ENCODE data around the gene ZFAND4.
"Not testable (repeated sequence)": the region's sequence is repeated elsewhere in the genome, so short reads cannot be mapped to it uniquely, and the experiment has no call there.

Gene ZFAND4

DNA sequence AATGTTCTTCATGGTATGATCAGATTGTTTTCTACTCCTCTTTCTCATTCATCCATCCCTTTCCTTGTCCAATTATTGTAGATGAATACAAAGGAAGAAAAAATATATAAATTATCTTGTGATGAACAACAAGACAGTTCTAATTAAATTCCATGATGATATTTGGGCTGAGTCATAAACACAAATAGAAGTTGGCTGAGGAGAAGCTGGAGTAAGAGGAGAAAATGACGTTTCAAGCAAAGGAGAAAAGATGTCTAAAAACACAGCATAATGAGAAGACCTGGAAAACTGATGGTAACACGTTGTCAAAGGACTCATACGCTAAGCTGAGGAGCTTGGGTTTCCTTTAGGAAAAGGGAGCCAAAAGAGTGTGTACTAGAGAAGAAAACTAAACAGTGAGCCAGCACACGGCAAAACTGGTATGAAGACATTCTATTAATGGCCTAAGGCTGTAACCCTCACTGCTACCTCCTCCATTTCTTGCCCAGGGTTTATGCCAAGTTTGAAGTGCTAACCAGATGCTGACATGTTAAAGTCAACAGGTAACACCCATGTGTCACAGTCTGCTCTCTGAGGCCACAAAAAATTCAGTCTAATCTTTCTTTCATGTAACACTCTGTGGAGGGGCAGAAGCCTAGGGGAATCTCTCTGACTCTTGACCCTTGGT lies 26.1 kb downstream of the ZFAND4 start:
- intact Hi-C loops (cut with DNase I) = no loop called here
- no peak for DNase-seq

DNA sequence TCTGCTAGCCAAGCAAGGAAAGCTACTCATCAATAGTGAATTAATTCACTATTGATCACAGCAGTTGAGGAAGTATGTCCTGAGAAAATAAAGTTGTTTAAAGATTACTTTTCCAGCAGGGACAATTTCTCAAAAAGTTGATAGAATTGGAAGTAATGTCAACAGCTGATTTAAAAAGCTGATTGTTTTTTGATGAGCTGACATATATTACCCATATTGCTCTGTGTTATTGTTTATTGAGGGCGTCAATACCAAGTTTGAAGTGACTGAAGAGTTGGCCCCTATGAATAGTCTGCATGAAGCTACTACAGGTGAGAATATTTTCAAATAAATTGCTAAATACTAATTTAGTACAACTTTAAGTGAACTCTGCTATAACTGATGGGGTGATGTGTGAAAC lies 28.0 kb downstream of the ZFAND4 start:
- intact Hi-C loops (cut with DNase I) = no loop called here
- no peak for DNase-seq

DNA sequence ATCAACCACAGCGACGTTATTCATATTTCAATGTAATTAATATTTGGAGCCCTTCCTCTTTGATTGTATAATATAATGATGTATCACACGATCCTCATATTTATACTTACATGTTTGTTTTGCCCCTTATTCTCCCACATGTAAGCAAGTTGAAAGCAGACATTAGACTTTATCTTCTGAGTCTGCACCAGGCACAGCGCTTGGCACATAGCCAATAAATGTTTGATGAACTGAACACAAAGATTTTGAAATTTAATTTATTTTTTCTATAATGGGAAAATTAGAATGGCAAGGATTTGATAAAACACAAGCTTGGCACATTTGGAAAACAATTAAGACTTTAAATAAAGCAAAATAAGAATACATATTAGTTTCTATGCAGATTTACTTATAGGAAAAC lies 31.6 kb downstream of the ZFAND4 start:
- intact Hi-C loops (cut with DNase I) = no loop called here

DNA sequence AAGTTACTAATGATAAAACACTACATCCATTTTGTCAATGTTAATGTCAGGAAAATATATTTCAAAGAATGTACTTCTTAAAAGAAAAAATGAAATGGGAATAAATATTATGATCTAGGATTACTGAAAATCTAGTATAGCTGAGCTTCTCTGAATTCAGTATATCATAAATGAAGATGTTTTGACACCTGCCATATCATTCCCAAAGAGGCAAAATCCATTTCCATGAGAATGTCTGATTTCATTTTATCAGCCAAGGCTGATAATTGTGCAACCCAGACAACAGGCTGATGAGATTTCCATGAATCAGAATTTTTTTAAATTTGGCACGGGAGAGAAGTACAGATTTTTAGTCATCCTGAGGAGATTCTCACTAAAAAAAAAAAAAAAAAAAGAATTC lies 32.5 kb downstream of the ZFAND4 start:
- intact Hi-C loops (cut with DNase I) = no loop called here
- no peak for DNase-seq

More for the DNA sequence above, 31.6 kb downstream of the ZFAND4 start:
- no peak for DNase-seq

DNA sequence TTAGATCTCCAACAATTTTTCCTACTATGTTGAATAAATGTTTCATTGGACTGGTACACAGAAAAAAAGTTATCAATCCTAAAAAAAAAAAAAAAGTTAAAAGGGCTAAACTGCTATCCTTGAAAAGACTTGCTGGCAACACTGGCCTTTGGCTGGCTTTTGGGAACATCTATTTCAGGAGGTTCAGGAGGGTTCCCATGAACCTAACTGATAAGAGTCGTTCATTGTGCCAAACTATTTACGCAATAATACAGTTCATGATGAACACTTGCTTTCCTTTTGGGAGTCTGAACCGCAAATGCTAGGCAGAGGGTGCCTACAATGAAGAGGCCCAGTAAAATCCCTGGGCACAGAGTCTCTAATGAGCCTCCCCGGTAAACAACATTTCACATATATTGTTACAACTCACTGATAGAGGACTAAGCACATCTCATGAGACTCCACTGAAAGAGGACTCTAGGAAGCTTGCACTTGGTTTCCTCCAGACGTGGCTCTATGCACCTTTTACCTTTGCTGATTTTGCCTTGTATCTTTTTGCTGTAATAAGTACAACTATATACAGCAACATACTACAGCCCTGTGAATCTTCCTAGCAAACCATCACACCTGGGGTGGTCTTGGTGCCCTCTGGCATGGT lies 45.0 kb downstream of the ZFAND4 start:
- intact Hi-C loops (cut with DNase I) = no loop called here
- DNase-seq = no peak

DNA sequence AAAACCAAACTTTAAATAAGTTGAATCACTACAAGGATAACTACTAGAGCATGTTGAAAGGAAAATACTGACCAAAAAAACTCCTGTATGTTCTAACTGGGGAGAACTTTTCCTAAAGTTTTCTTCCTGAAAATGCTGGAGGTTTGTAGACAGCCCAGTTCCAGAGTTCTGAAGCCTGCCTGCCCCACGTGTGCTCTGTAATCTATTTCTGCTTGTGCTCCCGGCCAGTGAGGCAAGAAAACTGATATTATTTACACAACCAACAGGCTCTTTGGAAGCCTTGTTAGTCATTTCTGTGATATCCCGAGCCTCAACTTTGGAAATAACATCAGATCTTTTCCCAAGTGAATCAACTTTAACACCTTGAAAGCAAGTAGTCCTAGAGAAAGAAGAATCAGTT lies 46.7 kb downstream of the ZFAND4 start:
- DNase-seq = no peak
- intact Hi-C loops (cut with DNase I) = no loop called here

DNA sequence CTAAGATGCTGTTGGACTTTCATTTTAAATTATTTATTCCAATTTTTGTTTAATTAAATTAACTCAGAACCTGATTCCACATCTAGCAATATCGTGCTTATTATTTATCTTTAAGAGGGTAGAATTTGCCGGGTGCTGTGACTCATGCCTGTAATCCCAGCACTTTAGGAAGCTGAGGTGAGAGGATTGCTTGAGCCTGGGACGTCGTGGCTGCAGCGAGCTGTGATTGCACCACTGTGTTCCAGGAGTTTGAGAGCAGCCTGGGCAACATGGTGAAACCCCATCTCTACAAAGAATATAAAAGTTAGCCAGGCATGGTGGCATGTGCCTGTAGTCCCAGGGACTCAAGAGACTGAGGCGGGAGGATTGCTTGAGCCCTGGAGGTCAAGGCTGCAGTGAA lies 47.8 kb downstream of the ZFAND4 start:
- intact Hi-C loops (cut with DNase I) = no loop called here
- no peak for DNase-seq

DNA sequence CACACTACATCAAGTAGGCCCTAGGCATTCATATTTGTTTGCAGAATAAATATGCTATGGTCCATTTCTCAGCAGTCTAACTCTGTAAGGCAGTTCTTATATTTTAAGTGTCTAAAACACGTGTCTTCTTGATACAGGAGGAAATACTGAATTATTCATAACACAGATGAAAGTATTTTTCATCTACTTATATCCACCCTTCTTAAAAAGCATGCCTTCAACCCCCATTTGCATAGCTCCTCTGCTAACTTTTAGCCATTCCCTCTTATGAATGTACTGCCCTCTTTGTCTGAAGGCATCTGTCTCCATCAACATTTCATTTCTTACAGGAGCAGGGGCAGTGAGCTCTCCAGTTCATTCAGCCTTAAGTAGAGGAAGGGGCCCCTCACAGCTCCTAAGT lies 57.7 kb downstream of the ZFAND4 start:
- intact Hi-C loops (cut with DNase I) = no loop called here
- DNase-seq = no peak

DNA sequence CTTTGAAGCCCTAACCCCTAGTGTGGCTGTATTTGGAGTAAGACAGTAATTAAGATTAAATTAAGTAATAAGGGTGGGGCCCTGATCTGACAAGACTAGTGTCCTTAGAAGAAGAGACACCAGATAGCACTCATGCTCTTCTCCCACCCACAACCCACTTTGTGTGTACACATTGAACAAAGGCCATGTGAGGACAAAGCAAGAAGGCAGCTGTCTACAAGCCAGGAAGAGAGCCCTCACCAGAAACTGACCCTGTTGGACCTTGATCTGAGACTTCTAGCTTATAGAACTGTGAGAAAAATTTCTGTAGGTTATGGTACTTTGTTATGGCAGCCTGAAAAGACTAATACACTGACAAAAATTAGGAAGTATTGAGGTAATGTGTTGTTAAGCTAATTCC lies 59.8 kb downstream of the ZFAND4 start:
- intact Hi-C loops (cut with DNase I) = no loop called here
- DNase-seq = no peak

DNA sequence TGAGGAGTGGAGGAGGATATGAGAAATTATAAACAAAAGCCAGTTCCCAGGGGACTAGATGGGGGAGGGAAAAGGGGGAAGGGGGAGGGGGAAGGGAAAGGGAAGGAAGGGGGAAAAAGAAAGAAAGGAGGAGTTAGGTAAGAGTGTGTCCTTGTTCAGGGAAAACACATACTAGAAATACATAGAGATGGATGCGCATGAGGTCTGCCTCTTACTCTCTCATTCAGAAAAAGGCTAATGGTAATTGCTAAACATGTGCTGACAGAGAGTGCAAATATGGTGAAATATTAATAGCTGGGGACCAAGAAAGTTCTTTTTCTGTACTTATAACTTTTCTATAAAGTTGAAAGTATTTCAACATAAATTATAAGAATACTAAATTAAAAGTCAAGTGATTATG lies 64.5 kb downstream of the ZFAND4 start:
- no peak for DNase-seq
- intact Hi-C loops (cut with DNase I) = no loop called here

DNA sequence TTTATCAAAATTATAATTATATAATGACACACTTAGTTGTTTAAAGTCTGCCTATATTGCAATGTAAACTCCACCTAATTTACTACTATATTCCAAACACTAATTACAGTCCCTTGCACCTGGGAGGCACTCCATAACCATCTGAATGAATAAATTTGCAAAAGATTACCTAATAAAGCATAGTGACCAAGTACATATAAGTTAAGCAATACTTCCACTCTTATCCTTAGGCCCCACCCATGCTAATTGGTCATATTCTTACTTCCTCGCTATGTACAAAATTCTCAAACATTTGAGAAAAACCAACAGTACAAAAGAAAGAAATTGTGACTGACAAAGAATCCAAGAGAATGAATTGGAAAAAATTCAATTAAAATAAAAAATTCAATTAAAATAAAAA lies 65.3 kb downstream of the ZFAND4 start:
- no peak for DNase-seq
- intact Hi-C loops (cut with DNase I) = no loop called here

DNA sequence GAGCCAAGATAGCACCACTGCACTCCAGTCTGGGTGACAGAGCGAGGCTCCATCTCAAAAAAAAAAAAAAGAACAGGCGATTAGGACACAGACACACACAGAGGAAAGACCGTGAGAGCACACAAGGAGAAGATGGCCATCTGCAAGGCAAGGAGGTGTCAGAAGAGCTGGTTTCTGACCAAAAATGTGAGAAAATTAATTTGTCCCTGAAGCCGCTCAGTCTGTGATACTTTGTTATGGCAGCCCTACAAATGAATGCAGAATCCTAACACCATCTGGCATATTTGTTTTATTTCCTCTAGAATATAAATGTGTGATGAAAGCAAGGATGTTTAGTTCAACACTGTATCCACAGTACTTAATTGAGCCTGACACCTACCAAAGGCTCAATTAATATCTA lies 69.7 kb downstream of the ZFAND4 start:
- intact Hi-C loops (cut with DNase I) = no loop called here
- no peak for DNase-seq

DNA sequence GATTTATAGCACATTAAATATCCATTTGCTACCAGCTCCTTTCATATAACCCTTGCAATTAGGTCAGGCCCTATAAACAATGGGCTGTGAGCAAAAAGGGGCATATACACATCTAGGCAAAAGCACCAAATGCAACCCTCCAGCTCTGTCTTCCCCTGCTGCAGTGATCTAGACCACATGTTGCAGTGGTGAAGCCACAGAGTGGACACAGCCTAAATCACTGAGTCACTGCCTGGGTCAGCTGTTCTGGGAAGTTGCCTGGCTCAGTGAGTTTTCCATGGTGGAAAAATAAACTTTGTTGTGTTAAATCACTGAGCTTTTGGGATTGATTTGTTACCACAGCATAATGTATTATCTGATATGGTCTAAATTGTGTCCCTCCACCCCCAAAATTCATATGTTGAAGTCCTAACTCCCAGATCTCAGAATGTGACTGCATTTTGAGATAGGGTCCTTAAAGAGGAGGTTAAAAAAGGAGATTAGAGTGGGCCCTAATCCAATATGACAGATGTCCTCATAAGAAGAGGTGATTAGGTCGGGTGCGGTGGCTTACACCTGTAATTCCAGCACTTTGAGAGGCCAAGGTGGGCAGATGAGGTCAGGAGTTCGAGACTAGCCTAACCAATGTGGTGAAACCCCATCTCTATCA lies 70.4 kb downstream of the ZFAND4 start:
- no peak for DNase-seq
- intact Hi-C loops (cut with DNase I) = no loop called here

DNA sequence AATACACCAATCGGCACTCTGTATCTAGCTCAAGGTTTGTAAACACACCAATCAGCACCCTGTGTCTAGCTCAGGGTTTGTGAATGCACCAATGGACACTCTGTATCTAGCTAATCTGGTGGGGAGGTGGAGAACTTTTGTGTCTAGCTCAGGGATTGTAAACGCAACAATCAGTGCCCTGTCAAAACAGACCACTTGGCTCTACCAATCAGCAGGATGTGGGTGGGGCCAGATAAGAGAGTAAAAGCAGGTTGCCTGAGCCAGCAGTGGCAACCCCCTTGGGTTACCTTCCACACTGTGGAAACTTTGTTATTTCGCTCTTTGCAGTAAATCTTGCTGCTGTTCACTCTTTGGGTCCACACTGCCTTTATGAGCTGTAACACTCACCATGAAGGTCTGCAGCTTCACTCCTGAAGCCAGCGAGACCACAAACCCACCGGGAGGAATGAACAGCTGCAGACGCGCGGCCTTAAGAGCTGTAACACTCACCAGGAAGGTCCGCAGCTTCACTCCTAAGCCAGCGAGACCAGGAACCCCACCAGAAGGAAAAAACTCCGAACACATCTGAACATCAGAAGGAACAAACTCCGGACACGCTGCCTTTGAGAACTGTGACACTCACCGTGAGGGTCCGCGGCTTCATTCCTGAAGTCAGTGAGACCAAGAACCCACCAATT lies 71.2 kb downstream of the ZFAND4 start:
- intact Hi-C loops (cut with DNase I); DNase-seq: not testable (repeated sequence)

DNA sequence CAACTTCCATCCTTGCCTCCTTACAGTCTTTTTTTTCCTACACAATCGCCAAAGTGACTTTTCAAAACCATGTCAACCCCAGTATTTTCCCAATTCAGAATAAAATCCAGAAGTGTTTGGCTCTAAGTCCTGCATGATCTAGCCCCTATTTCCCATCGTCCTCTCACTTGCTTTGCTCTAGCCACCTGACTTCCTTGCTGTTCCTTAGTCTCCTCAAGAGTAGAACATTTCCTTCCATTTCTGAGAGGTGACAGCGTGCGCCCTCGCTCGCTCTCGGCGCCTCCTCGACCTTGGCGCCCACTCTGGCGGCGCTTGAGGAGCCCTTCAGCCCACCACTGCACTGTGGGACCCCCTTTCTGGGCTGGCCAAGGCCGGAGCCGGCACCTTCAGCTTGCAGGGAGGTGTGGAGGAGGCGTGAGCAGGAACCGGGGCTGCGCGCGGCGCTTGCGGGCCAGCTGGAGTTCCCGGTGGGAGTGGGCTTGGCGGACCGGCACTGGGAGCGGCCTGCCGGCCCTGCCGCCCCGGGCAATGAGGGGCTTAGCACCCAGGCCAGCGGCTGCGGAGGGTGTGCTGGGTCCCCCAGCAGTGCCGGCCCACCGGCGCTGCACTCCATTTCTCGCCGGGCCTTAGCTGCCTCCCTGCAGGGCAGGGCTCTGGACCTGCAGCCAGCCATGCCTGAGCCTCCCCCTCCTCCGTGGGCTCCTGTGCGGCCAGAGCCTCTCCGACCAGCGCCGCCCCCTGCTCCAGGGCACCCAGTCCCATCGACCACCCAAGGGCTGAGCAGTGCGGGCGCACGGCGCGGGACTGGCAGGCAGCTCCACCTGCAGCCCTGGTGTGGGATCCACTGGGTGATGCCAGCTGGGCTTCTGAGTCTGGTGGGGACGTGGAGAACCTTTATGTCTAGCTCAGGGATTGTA lies 72.0 kb downstream of the ZFAND4 start:
- intact Hi-C loops (cut with DNase I) = not testable (repeated sequence)
- peak in 4 of 10 donors; percentile 9 to 82 (median 66) for DNase-seq

DNA sequence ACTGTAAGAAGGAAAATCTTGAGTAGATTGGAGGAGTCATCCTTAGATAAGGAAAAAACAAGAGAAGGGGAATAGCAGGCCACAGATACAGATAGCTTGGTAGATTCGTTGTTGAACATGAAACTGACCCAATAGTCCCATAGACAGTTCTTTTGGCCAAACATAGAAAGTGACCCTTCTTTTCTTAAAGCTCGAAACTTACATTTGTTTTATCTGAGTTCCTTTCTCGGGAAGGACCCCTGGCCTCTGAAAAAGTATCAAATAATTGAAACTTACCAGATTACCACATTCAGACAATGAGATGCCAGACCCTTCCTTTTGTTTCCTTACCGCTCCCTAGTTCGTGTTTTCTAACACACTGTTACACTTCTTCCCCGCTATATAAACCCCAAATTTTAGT lies 72.9 kb downstream of the ZFAND4 start:
- intact Hi-C loops (cut with DNase I) = loop anchor here (5.0 kb wide), 1 partner anchor 73 kb away; the partner anchor contains the start of gene ZFAND4
- DNase-seq = no peak

DNA sequence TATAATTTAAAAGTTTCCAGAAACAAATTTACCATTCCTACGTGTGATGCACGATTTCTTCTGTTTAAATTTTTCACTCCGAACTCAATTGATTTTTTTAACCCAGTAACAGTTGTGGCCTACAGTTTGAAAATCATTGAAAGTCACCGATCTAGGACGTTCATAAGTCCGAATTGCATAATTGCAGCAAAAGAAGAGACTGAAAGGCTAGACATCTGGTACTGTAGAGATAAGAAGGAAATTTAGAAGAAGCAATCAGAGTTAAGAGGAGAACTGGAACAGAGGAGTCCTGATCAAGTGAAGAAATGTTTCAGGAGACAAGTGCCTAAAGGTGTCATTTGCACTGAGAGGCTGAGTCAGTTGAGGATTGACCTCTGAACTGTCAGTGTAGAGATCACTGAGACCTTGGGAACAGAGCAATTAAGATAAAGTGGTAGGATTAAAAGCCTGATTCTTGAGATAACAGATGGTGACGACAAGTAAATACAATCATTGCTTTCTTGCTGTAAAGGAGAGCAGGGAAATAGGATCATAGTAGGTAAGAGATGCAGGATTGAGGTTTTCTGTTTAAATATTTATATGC lies 73.5 kb downstream of the ZFAND4 start:
- intact Hi-C loops (cut with DNase I) = loop anchor here (5.0 kb wide), 1 partner anchor 73 kb away; the partner anchor contains the start of gene ZFAND4
- DNase-seq = no peak

DNA sequence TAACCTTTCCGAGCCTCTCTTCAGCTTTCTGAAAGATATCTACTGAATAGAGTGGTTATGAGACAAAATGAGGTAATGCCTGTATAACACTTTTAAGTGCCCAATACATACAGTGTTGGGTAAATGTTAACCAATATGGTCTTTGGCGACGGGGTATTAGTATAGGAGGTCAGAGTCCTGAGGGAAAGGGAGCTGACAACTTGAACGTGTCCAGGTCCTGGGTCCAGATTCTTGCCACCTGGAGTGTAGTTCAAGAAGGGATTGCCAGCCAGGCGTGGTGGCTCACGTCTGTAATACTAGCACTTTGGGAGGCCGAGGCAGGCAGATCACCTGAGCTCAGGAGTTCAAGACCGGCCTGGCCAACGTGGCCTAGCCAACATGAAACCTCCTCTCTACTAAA lies 76.0 kb downstream of the ZFAND4 start:
- intact Hi-C loops (cut with DNase I) = loop anchor here (5.0 kb wide), 1 partner anchor 76 kb away; the partner anchor contains the start of gene ZFAND4
- DNase-seq = no peak

DNA sequence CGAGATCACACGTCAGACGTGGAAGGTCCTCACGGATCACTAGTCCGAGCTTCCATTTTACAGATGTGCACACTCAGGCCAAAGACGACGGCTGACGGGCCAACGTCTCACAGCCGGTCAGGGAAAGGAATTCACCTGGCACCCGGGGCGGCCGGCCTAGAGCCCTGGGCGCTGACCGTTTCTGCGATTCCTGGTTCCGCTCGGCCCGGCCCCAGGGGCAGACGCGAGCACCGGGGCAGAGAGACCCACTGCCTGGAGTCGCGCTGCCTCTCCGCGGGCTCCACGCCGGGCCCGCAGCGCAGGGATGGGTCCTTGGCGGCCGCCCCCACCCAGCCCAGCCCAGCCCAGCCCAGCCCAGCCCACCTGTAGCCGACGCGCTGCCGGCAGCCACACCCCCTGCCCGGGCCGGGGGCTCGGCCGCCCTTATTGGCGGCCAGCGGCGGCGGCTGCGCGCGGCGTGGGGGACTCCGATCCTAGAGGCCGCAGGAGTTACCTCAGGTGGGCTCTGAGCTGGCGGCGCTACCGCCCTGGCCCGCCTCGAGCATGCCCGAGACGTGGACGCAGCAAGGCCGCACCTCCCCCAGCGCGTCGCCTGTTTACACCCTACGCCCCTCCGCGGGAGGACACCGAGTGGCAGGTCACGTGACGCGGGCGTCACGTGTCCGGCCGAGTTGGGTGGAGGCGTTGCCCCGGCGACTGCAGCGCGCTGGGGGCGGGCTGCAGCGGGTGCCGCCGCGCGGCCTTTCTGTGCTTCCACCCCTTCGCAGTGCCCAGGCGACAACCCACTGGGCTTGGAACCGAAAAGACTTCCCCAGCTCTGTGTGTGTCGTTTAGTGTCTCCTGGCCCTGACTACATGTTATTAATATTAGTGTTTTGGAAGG lies 78.1 kb downstream of the ZFAND4 start:
- intact Hi-C loops (cut with DNase I) = loop anchor here (2.0 to 5.0 kb wide), 3 partner anchors 77 to 130 kb away; partner anchors contain the start of gene ZFAND4
- peak; percentile 86 to 99 (median 90) for DNase-seq
